ENCODE results near the gene KLHL26.

The KLHL26 gene

DNA sequence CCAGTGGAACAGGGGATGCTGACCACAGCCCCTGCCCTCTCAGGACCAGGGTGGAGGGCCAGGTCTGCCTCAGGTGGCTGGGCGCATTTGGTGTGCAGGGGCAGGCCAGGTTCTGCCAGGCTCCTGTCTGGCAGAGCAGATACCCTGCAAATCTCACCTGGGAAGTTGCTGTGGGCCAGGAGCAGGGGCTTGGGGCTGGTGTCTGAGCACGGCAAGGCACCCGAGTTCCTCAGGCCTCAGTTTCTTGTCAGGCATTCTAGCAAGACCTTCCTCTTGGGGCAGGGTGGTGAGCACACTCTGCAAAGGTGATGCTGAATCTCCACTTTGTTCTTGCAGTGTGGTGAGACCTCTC, 47.8 kb downstream of the KLHL26 start:
- DNase-seq (ENCODE audit: low spot score): no peak

DNA sequence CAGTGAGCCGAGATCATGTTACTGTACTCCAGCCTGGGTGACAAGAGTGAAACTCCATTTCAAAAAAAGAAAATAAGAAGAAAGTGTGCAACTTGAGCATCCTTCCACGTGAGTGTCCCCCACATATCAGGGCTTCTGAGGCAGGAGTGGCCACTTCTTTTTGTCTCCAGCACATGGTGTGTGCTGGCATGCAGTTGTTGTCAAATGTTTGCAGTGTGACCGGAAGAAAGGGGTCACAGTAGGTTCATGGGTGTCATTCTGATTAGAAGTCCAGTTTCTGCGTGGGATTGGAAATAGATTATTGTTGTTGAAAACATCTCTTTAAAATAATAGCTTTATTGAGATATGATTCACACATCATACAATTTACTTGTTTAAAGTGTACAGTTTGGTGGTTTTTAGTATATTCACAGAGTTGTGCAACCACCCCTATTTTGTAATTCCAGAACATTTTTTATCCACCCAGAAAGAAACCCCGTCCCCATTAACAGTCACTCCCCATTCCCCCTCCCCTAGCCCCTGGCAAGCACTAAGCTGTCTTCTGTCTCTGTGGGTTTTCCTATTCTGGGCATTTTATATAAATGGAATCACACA, 48.9 kb downstream of the KLHL26 start:
- DNase-seq (ENCODE audit: low spot score): no peak

DNA sequence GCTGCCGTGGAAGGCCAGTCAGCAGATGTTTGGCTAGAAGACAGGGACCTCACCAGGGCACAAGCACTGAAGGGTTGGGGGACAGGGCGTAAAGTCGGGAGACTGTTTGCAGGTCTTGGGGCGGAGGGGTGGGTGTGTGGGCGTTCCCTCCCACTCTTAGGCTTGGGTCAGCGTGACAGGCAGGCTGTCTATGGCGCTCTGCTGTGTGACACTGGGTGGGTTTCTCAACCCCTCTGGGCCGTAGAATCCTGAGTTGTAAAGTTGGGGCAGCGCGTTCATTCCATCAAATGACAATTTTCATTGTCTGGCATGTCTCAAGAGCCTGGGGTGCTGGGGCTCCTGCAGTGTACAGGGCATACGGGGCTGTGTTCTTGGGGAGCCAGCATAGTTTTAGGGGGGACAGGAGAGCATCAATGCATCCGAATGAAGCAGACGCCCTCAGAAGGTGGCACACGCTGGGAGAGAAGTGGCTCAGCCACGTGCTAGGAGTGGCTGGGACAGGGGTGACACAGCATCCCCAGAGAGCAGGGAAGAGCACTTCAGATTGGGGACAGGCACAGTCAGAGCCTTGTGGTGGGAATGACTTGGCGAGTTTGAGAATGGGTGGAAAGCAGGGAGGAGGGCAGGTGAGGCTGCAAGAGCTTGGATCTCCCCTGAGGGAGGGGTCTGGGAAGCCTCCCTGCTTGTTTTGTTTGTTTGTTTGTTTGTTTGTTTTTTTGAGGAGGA, 51.1 kb downstream of the KLHL26 start:
- no peak for DNase-seq (ENCODE audit: low spot score)

DNA sequence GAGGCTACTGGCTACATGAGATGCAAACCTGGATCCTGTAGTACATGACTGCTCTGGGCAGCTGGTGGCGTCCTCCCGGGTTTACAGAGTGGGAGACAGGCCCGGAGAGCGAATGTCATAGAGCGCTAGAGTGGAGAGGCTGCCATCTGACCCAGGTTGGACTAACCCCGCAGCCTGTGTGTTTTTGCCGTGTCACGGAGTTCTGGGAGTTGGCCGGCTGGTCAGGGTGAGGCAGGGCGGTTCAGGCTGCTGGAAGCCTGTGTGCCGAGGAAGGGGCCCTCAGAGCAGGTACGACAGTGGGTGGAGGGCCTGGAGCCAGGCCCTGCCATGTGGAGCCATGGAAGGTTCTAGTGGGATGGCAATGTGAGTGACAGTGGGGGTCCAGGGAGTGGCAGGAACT, 59.2 kb downstream of the KLHL26 start:
- no peak for DNase-seq (ENCODE audit: low spot score)

DNA sequence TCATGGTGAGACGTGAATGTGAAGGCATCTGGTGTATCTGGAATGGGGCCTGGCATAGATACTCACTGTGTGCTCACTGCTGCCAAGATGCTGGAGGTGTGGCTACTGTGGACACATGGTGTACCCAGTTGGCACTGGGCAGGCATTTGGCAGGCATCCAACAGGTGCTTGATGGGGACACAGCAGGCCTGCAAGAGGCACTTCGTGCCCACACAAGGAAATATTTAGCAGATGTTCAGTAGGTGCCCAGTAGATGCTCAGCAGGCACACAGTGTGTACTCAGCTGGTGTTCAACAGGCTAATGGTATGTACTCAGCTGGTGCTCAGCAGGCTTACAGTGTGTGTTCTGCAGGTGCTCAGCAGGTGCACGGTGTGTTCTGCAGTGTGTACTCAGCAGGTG, 60.9 kb downstream of the KLHL26 start:
- no peak for DNase-seq (ENCODE audit: low spot score)

DNA sequence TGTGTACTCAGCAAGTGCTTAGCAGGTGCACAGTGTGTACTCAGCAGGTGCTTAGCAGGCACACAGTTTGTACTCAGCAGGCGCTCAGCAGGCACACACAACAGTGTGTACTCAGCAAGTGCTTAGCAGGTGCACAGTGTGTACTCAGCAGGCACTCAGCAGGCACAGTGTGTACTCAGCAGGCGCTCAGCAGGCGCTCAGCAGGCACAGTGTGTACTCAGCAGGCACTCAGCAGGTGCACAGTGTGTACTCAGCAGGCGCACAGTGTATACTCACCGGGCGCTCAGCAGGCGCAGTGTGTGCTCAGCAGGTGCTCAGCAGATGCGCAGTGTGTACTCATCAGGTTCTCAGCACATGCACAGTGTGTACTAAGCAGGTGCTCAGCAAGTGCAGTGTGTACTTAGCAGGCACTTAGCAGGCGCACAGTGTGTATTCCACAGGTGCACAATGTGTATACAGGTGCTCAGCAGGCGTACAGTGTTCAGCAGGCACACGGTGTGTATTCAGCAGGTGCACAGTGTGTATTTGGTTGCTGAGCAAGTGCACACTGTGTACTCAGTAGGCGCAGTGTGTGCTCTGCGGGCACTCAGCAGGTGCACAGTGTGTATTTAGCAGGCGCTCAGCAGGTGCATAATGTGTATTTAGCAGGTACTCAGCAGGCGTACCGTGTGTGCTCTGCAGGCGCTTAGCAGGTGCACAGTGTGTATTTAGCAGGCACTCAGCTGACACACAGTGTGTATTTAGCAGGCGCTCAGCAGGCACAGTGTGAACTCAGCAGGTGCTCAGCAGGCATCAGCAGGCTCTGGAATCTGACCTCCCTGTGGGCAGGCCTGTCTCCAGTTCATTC, 61.7 kb downstream of the KLHL26 start:
- DNase-seq (ENCODE audit: low spot score): no peak

DNA sequence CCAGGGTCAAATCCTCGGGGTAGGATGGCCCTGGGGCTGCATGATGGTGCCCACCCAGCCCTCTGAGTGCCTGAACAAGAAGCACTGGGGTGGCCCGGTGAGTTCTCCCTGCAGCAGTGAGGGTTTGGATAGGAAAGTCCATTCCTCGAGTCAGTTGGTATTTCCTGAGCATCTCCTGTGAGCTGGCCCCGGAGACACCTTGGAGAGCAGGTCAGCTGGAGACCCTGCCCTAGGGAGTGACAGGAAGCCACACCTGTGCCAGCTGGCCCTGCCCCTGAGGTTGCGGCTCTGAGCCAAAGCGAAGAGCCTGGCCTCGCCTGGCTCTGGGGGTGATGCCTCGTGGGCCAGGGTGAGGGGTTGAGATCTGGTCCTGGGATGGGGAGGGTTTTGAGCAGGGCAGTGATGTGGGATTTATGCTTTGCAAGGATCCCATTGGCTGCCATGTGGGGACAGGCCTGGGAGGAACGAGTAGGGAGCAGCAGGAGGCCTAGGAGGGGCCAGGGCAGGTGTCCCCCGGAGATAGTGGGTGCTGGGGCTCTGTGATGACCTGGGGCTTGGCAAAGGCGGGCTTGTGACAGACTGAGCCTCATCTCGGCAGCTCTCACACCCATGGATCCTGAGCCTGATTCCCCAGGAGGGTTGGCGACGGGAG, 62.7 kb downstream of the KLHL26 start:
- DNase-seq (ENCODE audit: low spot score): no peak

DNA sequence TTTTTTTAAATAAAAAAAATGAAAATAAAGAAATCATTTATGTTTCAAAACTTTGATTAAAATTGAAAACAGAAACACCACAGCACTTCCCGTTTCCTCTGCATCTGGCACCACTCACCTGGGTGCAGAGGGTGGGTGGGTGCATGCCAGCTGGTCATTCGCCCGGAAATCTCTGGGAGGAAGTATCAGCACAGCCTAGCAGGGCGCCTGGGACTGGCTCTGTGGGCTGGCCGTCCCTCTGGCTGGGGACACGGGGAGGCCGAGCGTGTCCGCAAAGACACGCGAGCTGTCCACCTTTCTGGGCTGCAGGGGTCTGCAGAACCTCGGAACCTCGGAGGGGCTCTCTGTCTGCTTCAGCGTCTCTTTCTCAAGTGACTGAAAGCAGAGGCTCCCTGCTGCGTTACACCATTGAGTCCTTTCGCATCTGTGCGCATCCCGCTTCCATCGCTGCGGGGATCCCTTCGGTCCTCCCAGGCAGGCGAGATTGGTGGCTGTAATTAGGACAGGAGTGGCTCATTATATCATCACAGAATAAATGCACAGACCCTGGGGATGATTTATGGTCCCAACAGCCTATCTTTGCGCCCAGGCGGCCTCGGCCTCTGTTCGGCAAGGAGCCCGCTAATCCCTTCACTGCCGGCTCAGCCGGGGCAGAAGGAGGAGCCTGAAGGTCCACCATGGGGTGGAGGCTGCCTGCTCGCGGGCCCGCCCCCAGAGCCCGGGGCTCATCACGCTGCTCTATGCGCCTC, 63.8 kb downstream of the KLHL26 start:
- no peak for DNase-seq (ENCODE audit: low spot score)

DNA sequence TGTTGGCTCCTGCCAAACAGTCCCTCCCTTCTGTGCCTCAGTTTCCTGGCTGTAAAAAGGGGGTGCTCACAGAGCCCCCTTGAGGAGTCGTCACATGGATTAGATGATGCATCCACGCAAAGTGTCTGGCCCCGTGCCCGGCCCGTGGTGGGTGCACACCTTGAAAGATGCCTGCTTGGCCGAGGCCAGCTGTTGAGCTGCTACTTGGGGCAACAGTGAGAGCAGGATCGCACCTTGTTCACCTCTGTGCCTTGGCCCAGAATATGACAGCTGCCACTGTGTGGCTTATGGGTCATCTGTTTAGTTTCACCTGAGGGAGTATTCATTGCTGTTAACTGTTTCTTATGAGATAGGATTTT, 64.4 kb downstream of the KLHL26 start:
- DNase-seq (ENCODE audit: low spot score): no peak

DNA sequence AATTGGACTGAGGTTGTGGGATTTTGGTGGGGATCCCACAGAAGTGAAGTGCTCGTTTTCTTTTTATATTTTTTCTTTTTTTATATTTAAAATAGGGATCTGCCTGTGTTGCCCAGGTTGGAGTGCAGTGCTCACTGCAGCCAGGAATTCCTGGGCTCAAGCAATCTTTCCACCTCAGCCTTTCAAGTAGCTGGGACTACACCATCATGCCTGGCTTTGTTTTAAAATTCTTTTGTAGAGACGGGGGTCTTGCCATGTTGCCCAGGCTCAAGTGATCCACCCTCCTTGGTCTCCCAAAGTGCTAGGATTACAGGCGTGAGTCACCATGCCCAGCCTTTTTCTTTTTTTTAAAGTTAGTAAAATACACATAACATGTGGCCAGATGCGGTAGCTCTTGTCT, 67.2 kb downstream of the KLHL26 start:
- DNase-seq (ENCODE audit: low spot score): no peak

DNA sequence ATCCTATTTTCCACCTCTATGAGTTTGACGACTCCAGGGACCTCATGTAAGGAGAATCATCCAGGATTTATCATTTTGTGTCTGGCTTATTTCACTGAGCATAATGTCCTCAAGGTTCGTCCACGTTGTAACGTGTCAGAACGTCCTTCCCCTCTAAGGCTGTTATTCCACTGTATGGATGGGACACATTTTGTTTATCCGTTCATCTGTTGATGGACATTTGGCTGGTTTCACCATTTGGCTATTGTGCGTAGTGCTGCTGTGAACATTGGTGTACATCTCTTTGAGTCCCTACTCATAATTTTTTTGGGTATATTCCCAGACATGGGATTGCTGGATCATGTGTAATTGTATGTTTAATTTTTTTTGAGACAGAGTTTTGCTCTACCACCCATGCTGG, 68.1 kb downstream of the KLHL26 start:
- DNase-seq (ENCODE audit: low spot score): no peak

DNA sequence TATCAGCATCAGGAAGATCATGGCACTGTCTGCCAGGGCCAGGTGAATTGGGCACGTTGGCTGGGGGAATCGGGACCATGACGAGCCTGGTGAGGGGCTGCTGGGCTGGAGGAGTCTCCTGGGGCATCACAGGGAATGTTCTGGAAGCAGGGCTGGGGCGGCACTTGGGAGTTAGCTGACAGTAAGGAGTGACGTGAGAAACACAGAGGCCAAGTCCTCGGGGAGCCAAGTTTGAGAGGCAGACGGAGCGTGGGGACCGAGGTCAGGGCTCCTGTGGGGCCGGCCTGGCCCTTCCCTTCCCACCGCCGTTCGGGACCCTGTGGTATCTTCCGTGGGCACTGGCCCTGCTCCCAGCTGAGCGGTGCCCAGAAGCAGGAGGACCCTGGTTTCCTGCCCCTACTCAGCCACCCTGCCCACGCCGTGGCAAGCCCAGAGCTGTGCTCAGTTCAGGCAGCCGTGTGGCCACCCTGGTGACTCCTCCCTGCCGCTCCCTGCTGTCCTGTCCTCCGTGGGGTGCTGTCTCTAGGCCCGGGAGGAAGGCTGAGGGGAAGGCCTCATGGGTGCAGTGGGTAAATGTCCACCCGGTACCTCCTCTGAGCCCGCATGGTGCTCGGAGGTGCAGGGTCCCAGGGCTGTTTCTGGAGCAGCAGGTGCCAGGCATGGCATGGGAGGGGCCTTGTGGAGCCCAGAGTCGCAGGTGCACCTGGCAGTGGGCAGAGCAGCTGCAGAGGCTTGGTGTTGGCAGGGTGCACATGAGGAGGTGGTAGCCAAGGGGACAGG, 71.8 kb downstream of the KLHL26 start:
- DNase-seq (ENCODE audit: low spot score): no peak

DNA sequence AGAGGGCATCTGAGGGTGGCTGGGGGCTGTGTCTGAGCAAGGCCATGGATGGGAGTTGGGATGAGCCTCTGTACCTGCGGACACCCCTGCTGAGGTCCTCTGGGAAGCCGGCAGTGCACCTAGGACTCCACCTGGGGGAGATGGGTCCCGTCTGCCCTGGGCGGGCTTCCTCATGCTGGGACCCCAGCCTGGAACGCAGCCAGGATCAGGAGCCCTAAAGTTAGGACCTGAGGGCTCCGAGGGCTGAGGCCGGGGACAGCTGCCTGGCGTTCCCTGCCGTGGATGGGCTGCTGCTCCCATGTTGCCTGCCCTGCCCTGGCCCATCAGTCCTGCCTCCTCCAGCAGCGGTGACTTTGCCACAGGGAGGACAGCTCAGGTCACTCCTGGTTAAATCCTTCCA, 72.7 kb downstream of the KLHL26 start:
- DNase-seq (ENCODE audit: low spot score): no peak

DNA sequence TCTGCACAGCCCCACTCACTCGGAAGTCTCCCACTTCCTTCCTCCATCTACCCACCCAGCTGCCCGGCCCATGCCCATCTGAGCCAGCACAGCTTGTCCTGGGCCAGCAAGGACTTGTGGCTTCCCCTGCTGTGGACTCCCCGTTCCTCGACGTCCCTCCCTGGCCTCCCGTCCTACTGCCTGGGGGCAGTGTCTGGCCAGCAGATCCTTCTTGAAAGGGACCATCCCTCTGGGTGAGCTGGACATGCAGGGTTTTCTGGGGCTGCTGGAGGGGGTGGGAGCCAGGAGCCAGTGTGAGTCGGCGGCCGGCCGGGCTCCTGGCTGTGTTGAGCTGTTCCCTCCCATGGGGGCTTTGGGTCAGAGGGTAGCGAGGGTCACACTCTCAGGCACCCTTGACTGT, 73.4 kb downstream of the KLHL26 start:
- no peak for DNase-seq (ENCODE audit: low spot score)

DNA sequence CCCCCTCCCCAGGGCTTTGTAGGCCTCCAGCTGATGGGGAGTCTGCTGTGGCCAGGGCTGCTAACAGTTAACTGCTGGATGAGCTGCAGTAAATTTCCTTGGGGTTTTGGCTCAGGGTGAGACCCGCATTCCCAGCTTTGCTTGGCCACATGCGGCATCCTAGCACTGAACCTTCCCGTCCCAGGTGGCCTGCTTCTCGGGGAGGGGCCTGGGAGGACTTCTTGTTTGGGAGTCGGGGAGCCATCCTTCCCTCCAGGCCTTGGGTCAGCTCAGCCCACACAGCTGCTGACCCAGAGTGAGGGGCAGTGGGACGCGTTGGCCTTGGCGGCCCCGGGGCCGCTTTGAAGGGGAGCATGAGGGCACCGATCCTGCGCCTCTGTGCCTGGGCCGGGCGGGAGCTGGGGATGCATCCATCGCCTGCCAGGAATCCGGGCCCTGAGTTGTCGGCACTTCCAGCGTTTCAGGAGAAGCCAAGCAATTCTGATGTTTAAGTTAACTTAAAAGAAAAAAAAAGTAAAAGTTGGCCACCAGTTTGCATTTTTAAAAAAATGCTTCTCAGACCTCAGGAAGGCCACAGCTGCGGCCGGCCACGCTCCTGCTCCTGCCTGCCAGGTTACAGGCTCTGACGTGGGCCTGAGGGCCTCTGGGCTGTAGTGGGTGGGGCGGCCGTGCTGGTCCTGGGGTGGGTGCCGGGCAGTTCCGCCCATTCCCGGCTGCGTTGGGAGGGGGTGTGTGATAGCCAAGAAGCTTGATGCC, 74.3 kb downstream of the KLHL26 start:
- DNase-seq (ENCODE audit: low spot score): no peak

DNA sequence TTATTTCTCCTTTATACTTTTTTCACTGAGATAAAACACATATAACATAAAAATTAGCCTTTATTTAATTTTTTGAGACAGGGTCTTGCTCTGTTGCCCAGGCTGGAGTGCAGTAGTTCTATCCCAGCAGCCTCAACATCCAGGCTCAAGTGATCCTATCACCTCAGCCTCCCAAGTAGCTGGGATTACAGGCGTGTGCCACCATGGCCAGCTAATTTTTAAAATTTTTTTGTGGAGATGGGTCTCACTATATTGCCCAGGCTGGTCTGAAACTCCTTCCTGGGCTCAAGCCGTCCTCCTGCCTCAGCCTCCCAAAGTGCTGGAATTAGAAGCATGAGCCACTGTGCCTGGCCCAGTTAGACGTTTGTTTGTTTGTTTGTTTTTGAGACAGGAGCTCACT, 75.1 kb downstream of the KLHL26 start:
- no peak for DNase-seq (ENCODE audit: low spot score)

DNA sequence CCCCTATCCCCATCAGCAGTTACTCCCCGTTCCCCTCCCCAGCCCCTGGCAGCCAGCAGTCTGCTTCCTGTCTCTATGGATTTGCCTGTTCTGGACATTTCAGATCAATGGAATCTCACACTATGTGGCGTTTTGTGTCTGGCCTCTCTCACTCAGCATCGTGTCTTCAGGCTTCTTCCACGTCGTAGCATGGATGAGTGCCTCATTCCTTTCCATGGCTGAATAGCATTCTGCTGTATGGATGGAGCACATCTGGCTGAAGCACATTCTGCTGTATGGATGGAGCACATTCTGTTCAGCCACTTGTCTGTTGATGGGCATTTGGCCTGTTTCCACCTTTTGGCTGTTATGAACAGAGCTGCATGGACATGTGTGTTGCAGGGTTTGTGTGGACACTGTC, 76.2 kb downstream of the KLHL26 start:
- DNase-seq (ENCODE audit: low spot score): no peak

DNA sequence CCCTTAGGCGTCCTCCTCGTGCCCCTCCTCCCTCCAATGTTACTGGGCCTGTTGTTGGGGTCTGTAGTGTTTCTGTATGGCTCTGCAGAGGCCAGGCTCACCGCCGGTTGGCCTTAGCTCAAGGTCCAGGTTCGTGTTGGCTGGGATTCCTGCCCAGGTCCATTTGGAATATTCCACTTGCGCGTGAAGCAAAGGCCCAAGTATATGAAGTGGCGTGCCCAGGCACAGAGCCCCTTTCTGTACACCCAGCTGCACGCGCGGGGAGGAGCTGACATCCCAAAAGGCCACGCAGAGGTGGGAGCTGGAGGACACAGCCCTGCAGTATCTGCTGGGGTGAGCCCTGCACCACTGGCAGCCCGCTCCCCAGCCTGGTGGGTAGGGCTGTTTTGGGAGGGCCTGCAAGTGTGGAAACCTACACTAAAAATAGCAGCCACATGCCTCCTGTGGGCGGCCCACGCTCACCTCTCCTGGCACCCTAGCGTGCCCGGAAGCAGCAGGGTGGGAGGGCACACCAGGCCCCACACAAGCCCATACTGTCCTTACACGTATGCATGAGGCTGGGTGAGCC, 76.8 kb downstream of the KLHL26 start:
- no peak for DNase-seq (ENCODE audit: low spot score)

DNA sequence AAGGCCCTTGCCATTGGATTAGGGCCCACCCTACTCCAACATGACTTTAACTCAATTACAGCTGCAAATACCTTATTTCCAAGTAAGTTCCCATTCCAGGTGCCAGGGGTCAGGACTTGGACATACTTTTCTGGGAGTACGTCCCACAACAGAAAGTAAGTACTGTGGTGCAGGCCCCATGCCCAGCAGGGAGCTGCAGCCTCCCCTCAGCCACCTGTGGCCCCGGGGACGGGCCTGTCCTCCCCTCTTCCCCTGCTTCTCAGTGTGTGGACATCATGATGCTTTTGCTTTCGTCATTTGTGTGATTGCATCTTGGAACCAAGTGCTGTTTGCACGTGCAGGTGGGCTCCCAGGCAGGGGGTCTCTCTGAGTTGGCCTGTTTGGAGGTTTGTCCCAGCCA, 78.6 kb downstream of the KLHL26 start:
- DNase-seq (ENCODE audit: low spot score): no peak

DNA sequence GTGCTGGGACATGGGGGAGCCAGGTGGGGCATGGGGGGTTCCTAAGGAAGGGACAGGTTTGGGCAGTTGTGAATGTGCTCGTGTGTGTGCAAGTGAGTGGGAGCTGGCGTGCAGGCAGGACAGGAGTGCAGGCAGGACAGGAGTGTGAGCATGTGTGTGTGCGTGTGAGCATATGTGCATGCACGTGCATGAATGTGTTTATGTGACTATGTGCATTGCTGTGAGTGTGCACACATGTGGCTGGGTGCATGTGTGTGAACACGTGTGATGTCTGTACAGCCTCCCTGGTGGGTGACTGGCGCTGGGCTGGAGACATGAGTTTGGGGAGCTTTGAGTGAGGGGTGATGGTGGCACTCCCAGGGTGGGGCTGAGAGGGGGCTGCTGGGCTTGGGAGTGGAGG, 80.0 kb downstream of the KLHL26 start:
- DNase-seq (ENCODE audit: low spot score): no peak

Data from HuH-7.5 (cell line).